Pancreas (tissue), 10 donors: Measurements from ENCODE around the gene PACRG. TPM values are rescaled to one million over a fixed set of nuclear protein-coding genes. Genes with fewer than 3 reads are reported as not detected.

Source experiments
- ATAC-seq, 4 donors: fragments of 200-7000 bp; cut with Tn5 transposase; one replicate each; pipeline versions ENCODE4 v1.8.0 to v1.9.1; 2020; ENCODE audit warnings: mild to moderate bottlenecking in 4 of 4, moderate library complexity in 4 of 4
- DNase-seq, 6 donors: peaks; one replicate each; pipeline ENCODE4 v3.0.0-alpha.2; 2020
- FAIRE-seq: peaks from 2 replicates; lab custom pipeline; 2012; peaks lifted over from hg19 to GRCh38; lab: Jason Lieb, UNC
- H3K27ac ChIP-seq, 4 donors: fragments of 200-600 bp; sonication (generic); 1 replicate in 3 of 4; 2 replicates in 1 of 4; pipeline versions ENCODE4 v1.5.0 to v1.8.0; 2020
- H3K27me3 ChIP-seq, 4 donors: fragments of 200-600 bp; one replicate each; pipeline ENCODE4 v1.8.0; 2021
- H3K36me3 ChIP-seq, 3 donors: fragments of 200-600 bp; sonication (generic) in 1 of 3; one replicate each; pipeline versions ENCODE4 v1.5.0 to v1.8.0; 2020 to 2021
- H3K4me1 ChIP-seq, 3 donors: fragments of 200-600 bp; one replicate each; pipeline ENCODE4 v1.8.0; 2021
- H3K4me3 ChIP-seq, 4 donors: fragments of 200-600 bp; sonication (generic) in 2 of 4; one replicate each; pipeline versions ENCODE4 v1.5.0 to v1.8.0; 2020 to 2021
- H3K9me3 ChIP-seq, 4 donors: fragments of 200-600 bp; one replicate each; pipeline ENCODE4 v1.8.0; 2021
- WGBS, 2 donors: extraction: QIAGEN DNeasy Blood & Tissue Kit; methylation state at CpG; one replicate each; pipeline ENCODE4 v1.1.7; 2013; 5-methylcytosine and 5-hydroxymethylcytosine counted together
- intact Hi-C, 3 donors: fragments of 100-400 bp; cut with DNase I; formaldehyde crosslinking; loops; one replicate each; pipeline versions ENCODE4 v1.11.1 to v1.14.2; 2022
- polyA plus RNA-seq, 2 donors: library from polyadenylated mRNA; stranded (reverse); fragments of 200-250 nt; gene quantifications; one replicate each; pipeline ENCODE4 v1.2.3, GENCODE V29; 2013
- total RNA-seq, 6 donors: library from RNA; stranded (reverse); fragmentation: NEBNext Ultra II Directional in 4 of 6; extraction: Animal tissue kit (Norgen Biotek cat#: 25700) in 4 of 6; gene quantifications; one replicate each; pipeline versions ENCODE4 v1.2.1 to v1.2.4, GENCODE V29; 2021 to 2023
- TF ChIP-seq, protein P1 (sequence below), 4 donors: fragments of 200-600 bp; sonication (generic) in 3 of 4; IDR thresholded peaks; one replicate each; pipeline versions ENCODE4 v1.5.0 to v1.8.0; 2021; ENCODE audit warnings: antibody characterized with exemption in 4 of 4
- donor health status: healthy with polysubstance abuse.
- donor health status: DM: no; HTN: no; CAD: no; lungs with moderate emphysema.
- donor health status: DM: no; HTN: no; CAD: no.
- donor health status: control.
- donor health status: control.
- donor health status: Bipolar disorder and iron deficiency.
- donor health status: DM: yes; HTN: yes; CAD: no.
- donor health status: DM: no; HTN: no; CAD: no.
- donor health status: DM: no; HTN: no; CAD: no.
- donor health status: DM: yes; HTN: yes; CAD: no.

PACRG gene
- total and polyA plus RNA-seq, 8 donors, result 2.5 to 7.1 (median 3.5) TPM

GRCh38 chr6:163201855-163202254 is 474.1 kb downstream of the PACRG start:
- intact Hi-C loops, result no loop called here
- H3K27ac ChIP-seq, result no peak overlapping the region
- FAIRE-seq (no peak), DNase-seq (no peak), ATAC-seq (no peak)
- H3K36me3 ChIP-seq, result no peaks in the 10 kb centered on the region
- H3K4me1 ChIP-seq, result no peaks in the 10 kb centered on the region
- H3K9me3 ChIP-seq, result no peaks in the 10 kb centered on the region
- 77 to 79% methylated on average over 12 of the region's 12 CpGs for WGBS, 2 donors
- H3K4me3 ChIP-seq, result no peak overlapping the region
- no peaks in the 10 kb centered on the region for H3K27me3 ChIP-seq
- TF ChIP-seq, protein P1, sequence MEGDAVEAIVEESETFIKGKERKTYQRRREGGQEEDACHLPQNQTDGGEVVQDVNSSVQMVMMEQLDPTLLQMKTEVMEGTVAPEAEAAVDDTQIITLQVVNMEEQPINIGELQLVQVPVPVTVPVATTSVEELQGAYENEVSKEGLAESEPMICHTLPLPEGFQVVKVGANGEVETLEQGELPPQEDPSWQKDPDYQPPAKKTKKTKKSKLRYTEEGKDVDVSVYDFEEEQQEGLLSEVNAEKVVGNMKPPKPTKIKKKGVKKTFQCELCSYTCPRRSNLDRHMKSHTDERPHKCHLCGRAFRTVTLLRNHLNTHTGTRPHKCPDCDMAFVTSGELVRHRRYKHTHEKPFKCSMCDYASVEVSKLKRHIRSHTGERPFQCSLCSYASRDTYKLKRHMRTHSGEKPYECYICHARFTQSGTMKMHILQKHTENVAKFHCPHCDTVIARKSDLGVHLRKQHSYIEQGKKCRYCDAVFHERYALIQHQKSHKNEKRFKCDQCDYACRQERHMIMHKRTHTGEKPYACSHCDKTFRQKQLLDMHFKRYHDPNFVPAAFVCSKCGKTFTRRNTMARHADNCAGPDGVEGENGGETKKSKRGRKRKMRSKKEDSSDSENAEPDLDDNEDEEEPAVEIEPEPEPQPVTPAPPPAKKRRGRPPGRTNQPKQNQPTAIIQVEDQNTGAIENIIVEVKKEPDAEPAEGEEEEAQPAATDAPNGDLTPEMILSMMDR (IDR thresholded peaks at IDR 0.05), result no peak

DNA sequence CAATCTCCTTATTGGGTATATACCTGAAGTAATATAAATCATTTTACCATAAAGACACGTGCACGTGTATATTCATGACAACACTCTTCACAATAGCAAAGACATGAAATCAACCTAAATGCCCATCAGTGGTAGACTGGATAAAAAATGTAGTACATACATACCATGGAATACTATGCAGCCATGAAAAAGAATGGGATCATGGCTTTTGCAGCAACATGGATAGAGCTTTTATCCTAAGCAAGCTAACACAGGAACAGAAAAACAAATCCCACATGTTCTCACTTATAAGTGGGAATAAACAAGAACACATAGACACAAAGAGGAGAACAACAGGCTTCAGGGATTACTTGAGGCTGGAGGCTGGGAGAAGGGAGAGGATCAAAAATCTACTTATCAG is 478.4 kb downstream of the PACRG start:
- DNase-seq (no peak), FAIRE-seq (no peak), ATAC-seq (no peak)
- TF ChIP-seq, protein P1 (IDR thresholded peaks at IDR 0.05), result no peak
- no peaks in the 10 kb centered on the region for H3K27me3 ChIP-seq
- H3K36me3 ChIP-seq, result no peaks in the 10 kb centered on the region
- H3K4me1 ChIP-seq, result no peaks in the 10 kb centered on the region
- intact Hi-C loops, result no loop called here
- H3K9me3 ChIP-seq, result no peaks in the 10 kb centered on the region
- WGBS, 2 donors, result 92 to 93% methylated on average over 2 of the region's 2 CpGs
- H3K4me3 ChIP-seq, result no peak overlapping the region
- H3K27ac ChIP-seq, result no peak overlapping the region

GRCh38 chr6:163207431-163208383 is 479.9 kb downstream of the PACRG start:
- intact Hi-C loops, result no loop called here
- FAIRE-seq (no peak), DNase-seq (no peak), ATAC-seq (no peak)
- TF ChIP-seq, protein P1 (IDR thresholded peaks at IDR 0.05), result no peak
- H3K36me3 ChIP-seq, result no peaks in the 10 kb centered on the region
- no peaks in the 10 kb centered on the region for H3K9me3 ChIP-seq
- WGBS, 2 donors, result 80 to 87% methylated on average over 11 of the region's 11 CpGs
- no peaks in the 10 kb centered on the region for H3K4me1 ChIP-seq
- no peak overlapping the region for H3K27ac ChIP-seq
- no peak overlapping the region for H3K4me3 ChIP-seq
- H3K27me3 ChIP-seq, result no peaks in the 10 kb centered on the region

DNA sequence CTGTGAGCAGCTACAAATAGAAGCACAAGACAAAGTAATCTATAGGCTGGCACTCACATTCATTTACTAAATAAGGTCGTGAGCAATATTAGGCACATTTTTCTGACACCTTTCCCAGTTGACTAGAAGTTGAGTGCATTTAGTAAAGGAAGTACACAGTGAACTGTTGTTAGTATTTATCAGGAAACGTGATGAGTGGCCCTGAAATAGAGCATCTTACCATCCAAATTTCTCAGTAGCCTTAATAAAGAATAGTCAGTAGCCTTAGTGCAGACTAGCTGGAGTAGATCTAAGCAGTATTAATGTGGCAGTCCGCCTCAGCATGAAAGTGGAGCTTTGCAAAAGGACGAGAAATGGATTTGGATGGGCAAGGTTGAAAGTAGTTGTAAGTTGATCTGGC is 481.2 kb downstream of the PACRG start:
- H3K4me1 ChIP-seq, result no peaks in the 10 kb centered on the region
- intact Hi-C loops, result no loop called here
- no peak for FAIRE-seq

More for the DNA sequence above, 481.2 kb downstream of the PACRG start:
- Histone ChIP-seq H3K27me3 (no peaks in the 10 kb centered on the region), H3K27ac (no peak overlapping the region), H3K9me3 (no peaks in the 10 kb centered on the region), H3K36me3 (no peaks in the 10 kb centered on the region), H3K4me3 (no peak overlapping the region)
- TF ChIP-seq, protein P1 (IDR thresholded peaks at IDR 0.05), result no peak
- ATAC-seq, result no peak
- 52 to 54% methylated on average over 4 of the region's 4 CpGs for WGBS, 2 donors
- no peak for DNase-seq
